Breast epithelium (tissue), 3 donors: ENCODE data around the gene NACAD.

Experiments
- CTCF ChIP-seq, 3 donors: fragments of 450-650 bp; IDR thresholded peaks; one replicate each; pipeline ENCODE4 v1.5.1; 2016 to 2017; ENCODE audit warnings: antibody characterized with exemption in 3 of 3, mild to moderate bottlenecking in 3 of 3, moderate library complexity in 3 of 3
- POLR2A ChIP-seq: fragments of 450-650 bp; IDR thresholded peaks from one replicate; pipeline ENCODE4 v1.6.1; 2016; ENCODE audit warnings: antibody characterized with exemption, mild to moderate bottlenecking, moderate library complexity

- no peak for TF ChIP-seq POLR2A
- TF ChIP-seq CTCF (IDR thresholded peaks at IDR 0.05), result no peak
Measured at GRCh38 chr7:45126201-45126600, 37.4 kb upstream of the NACAD start.
